PC-9 (cell line): ENCODE data around the gene GDF2.

Source experiments
- CTCF ChIP-seq: fragments of 200-600 bp; sonication (generic); conservative IDR thresholded peaks from 2 replicates; pipeline ENCODE4 v1.6.1; 2017; ENCODE audit warnings: mixed run types, antibody characterized with exemption, mild to moderate bottlenecking, moderate library complexity
- EZH2 ChIP-seq: fragments of 200-600 bp; sonication (generic); IDR thresholded peaks from 2 replicates; pipeline ENCODE4 v1.8.0; 2017; ENCODE audit warnings: antibody characterized with exemption, low read depth

- TF ChIP-seq CTCF = no peak
- no peak for TF ChIP-seq EZH2
These were observed 43.0 kb upstream of the GDF2 start for GRCh38 chr10:47279276-47279675.
